H1 (cell line): Measurements from ENCODE around the gene SEPTIN5. TPM values are rescaled to one million over a fixed set of nuclear protein-coding genes. Genes with fewer than 3 reads are reported as not detected.
A peak's percentile ranks its signal among the peaks of the same experiment; 100 is the strongest.

Experiments
- BACH1 ChIP-seq: IDR thresholded peaks from 2 replicates; pipeline ENCODE4 v1.6.1; 2012; ENCODE audit warnings: low read length, improper control_type of control experiment
- CBX8 ChIP-seq: fragments of 300-800, 300-1000 bp; sonication (generic); IDR thresholded peaks from 2 replicates; pipeline ENCODE4 v1.7.1; 2016; ENCODE audit warnings: low read depth, low read length, borderline replicate concordance
- CEBPB ChIP-seq: IDR thresholded peaks from 2 replicates; pipeline ENCODE4 v1.6.1; 2012; ENCODE audit warnings: low read depth, low read length
- HDAC6 ChIP-seq: IDR thresholded peaks from one replicate; pipeline ENCODE4 v1.7.1; 2012; ENCODE audit warnings: low read depth, mild to moderate bottlenecking, inconsistent platforms, low read length, moderate library complexity
- PHF8 ChIP-seq: fragments of 200-600 bp; sonication (generic); conservative IDR thresholded peaks from 2 replicates; pipeline ENCODE4 v1.7.1; 2012; ENCODE audit warnings: low read depth, mild to moderate bottlenecking, inconsistent platforms, low read length, moderate library complexity
- POLR2A ChIP-seq, 2 experiments: IDR thresholded peaks; 1 replicate in 1 of 2; 2 replicates in 1 of 2; pipeline ENCODE4 v1.6.1; 2011; ENCODE audit warnings: low read depth in 2 of 2, low read length in 2 of 2, mild to moderate bottlenecking in 2 of 2; ENCODE audit errors: control extremely low read depth in 1 of 2
- POU5F1 ChIP-seq: IDR thresholded peaks from 2 replicates; pipeline ENCODE4 v1.6.1; 2011; ENCODE audit warnings: low read depth, mild to moderate bottlenecking, low read length, moderate library complexity
- RNF2 ChIP-seq: fragments of 200-900, 300-1000 bp; sonication (generic); IDR thresholded peaks from 2 replicates; pipeline ENCODE4 v1.7.1; 2016; ENCODE audit warnings: borderline replicate concordance, low read depth, mild to moderate bottlenecking, antibody characterized with exemption, low read length; ENCODE audit not compliant: poor library complexity, severe bottlenecking; ENCODE audit errors: missing control alignments
- RXRA ChIP-seq: IDR thresholded peaks from 2 replicates; pipeline ENCODE4 v1.6.1; 2011; ENCODE audit warnings: low read depth, mild to moderate bottlenecking, low read length, moderate library complexity; ENCODE audit not compliant: insufficient read depth
- SP2 ChIP-seq: IDR thresholded peaks from 2 replicates; pipeline ENCODE4 v1.6.1; 2012; ENCODE audit warnings: mild to moderate bottlenecking, low read length, inconsistent platforms
- SRF ChIP-seq: IDR thresholded peaks from 2 replicates; pipeline ENCODE4 v1.6.1; 2011; ENCODE audit warnings: mild to moderate bottlenecking, low read depth, low read length, moderate library complexity
- TCF12 ChIP-seq: IDR thresholded peaks from 2 replicates; pipeline ENCODE4 v1.6.1; 2011; ENCODE audit warnings: low read depth, mild to moderate bottlenecking, low read length
- polyA plus RNA-seq, 7 experiments: library from polyadenylated mRNA; depleted of rRNA in 3 of 7; stranded (reverse) in 5 of 7; unstranded in 2 of 7; fragments of >200 nt in 5 of 7; fragments of 200-250 nt in 2 of 7; gene quantifications; 1 replicate in 5 of 7; 2 replicates in 1 of 7; 4 replicates in 1 of 7; pipeline versions ENCODE4 v1.2.1 to v1.2.3, GENCODE V29; 2011 to 2013; ENCODE audit warnings: missing spikeins in 2 of 7, mixed read lengths in 2 of 7
- total RNA-seq: library from RNA; stranded (reverse); fragmentation: NEBNext Ultra II Directional; extraction: Animal tissue kit (Norgen Biotek cat#: 25700); gene quantifications from 2 replicates; pipeline ENCODE4 v1.2.1, GENCODE V29; 2021

The SEPTIN5 gene
- total and polyA plus RNA-seq, 2 of the 8 experiments (the other 6 are each of a cell fraction or from before 2014, with no cell fraction given), result 6.0 to 8.6 TPM

GRCh38 chr22:19705181-19705934, 8.9 kb upstream of the SEPTIN5 start (continued):
- no peak for TF ChIP-seq CBX8
- no peak for TF ChIP-seq RXRA
- no peak for TF ChIP-seq HDAC6
- TF ChIP-seq SRF, result no peak
- TF ChIP-seq PHF8, result no peak
- TF ChIP-seq BACH1, result no peak
- peak; percentile 90; the same call in 1 of the 2 replicates for TF ChIP-seq TCF12
- TF ChIP-seq POU5F1, result peak; percentile 89
- no peak for TF ChIP-seq POLR2A (IDR thresholded peaks at IDR 0.05; ENCODE audit: control extremely low read depth in 1 of 2, low read depth in 2 of 2, low read length in 2 of 2)
- TF ChIP-seq RNF2, result no peak
- TF ChIP-seq CEBPB, result no peak
- TF ChIP-seq SP2, result no peak
